Right atrium auricular region (tissue), 2 donors: ENCODE data around the gene PLCH1. TPM values are rescaled to one million over a fixed set of nuclear protein-coding genes. Genes with fewer than 3 reads are reported as not detected.
"Not testable (repeated sequence)": the region's sequence is repeated elsewhere in the genome, so short reads cannot be mapped to it uniquely, and the experiment has no call there.

Source experiments
- DNase-seq: peaks from one replicate; pipeline ENCODE4 v3.0.0-alpha.2; 2019; ENCODE audit warnings: low spot score
- H3K27ac ChIP-seq, 2 donors: fragments of 200-600 bp; sonication (generic); 1 replicate in 1 of 2; 2 replicates in 1 of 2; pipeline ENCODE4 v1.5.1; 2016 to 2019
- H3K27me3 ChIP-seq, 2 donors: fragments of 200-600 bp; sonication (generic); one replicate each; pipeline versions ENCODE4 v1.5.1 to v1.6.0; 2017 to 2019
- H3K36me3 ChIP-seq: fragments of 200-600 bp; sonication (generic); one replicate; pipeline ENCODE4 v1.5.1; 2016
- H3K4me1 ChIP-seq, 2 donors: fragments of 200-600 bp; sonication (generic); one replicate each; pipeline versions ENCODE4 v1.5.1 to v1.6.0; 2017 to 2019
- H3K4me3 ChIP-seq, 2 donors: fragments of 200-600 bp; sonication (generic); 1 replicate in 1 of 2; 2 replicates in 1 of 2; pipeline ENCODE4 v1.5.1; 2017 to 2019; ENCODE audit warnings: mild to moderate bottlenecking in 1 of 2, moderate library complexity in 1 of 2
- H3K9me3 ChIP-seq, 2 donors: fragments of 200-600 bp; sonication (generic); one replicate each; pipeline ENCODE4 v1.5.1; 2019
- total RNA-seq, 2 donors: library from RNA; depleted of rRNA; stranded (reverse); fragments of >200 nt; gene quantifications; one replicate each; pipeline ENCODE4 v1.1.0, GENCODE V29; 2016
- TF ChIP-seq, protein P1 (sequence below), 2 donors: fragments of 200-600 bp; sonication (generic); IDR thresholded peaks; one replicate each; pipeline ENCODE4 v1.5.1; 2019; ENCODE audit warnings: antibody characterized with exemption in 2 of 2

PLCH1 gene
- total RNA-seq, 2 donors from 2014 or later, result 1.4 to 1.5 TPM

DNA sequence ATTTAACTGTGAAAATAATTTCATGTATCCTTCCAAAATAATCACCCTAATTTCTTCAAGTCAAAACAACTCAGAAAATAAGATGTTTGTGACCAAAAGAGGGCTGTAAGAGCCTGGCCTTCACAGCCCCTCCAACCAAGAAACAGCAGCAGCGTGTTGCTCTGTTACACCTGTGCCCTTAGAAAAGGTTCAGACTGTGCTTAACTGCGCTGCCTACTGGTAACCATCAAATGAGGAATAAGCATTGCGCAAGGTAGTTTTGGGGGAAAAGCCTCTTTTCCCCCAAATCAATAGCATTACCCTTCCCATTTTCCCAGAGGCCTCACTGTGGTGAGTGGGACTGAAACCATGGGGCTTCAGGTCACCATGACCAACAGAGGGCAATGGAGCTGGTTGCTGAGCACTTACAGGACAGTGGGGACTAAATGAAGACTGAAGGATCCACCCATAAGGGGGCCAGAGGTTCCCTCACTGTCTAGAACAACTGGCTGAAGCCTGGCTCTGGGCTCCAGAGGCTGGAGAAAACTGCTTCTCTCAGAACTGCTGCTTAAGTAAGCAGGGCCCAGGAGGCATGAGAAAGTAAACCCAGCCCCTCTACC is 110.7 kb downstream of the PLCH1 start:
- Histone ChIP-seq H3K36me3 (no peaks in the 10 kb centered on the region), H3K4me1 (no peaks in the 10 kb centered on the region), H3K9me3 (no peaks in the 10 kb centered on the region), H3K27ac (no peak overlapping the region), H3K27me3 (no peaks in the 10 kb centered on the region), H3K4me3 (no peak overlapping the region)
- TF ChIP-seq, protein P1, sequence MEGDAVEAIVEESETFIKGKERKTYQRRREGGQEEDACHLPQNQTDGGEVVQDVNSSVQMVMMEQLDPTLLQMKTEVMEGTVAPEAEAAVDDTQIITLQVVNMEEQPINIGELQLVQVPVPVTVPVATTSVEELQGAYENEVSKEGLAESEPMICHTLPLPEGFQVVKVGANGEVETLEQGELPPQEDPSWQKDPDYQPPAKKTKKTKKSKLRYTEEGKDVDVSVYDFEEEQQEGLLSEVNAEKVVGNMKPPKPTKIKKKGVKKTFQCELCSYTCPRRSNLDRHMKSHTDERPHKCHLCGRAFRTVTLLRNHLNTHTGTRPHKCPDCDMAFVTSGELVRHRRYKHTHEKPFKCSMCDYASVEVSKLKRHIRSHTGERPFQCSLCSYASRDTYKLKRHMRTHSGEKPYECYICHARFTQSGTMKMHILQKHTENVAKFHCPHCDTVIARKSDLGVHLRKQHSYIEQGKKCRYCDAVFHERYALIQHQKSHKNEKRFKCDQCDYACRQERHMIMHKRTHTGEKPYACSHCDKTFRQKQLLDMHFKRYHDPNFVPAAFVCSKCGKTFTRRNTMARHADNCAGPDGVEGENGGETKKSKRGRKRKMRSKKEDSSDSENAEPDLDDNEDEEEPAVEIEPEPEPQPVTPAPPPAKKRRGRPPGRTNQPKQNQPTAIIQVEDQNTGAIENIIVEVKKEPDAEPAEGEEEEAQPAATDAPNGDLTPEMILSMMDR (IDR thresholded peaks at IDR 0.05), result no peak
- DNase-seq, result no peak

DNA sequence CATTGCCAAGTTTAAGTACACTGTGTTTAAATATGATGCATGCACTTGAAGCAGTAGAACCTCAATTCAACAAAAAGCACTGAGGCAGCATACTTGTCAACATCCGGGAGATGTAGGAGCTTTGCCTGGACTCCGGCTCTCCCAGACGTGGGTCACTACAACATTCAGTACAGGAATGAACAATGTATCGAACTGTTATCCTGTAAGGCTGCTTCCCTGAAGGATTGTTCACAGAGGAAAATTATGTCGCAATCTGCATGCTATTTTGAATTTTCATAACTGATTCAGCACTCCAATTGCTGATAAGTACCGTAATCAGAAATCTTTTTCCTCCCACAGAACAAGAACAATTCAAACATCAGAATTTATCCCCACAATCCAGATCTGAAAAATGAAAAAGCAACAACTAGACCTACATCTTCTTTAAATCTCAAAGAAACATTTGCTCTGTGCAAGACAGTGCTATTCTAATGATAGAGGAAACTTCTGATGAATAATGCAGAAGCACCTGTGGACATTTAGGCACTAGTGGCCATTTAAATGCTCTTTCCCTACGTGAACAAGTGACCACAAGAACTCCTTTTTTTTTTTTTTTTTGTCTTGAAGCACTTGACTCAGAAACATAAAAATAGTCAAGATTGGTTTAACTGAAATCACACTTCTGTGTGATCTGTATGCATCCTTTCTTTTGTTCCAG is 113.4 kb downstream of the PLCH1 start:
- DNase-seq, result no peak
- Histone ChIP-seq H3K27ac (no peak overlapping the region), H3K4me1 (no peaks in the 10 kb centered on the region), H3K36me3 (no peaks in the 10 kb centered on the region), H3K9me3 (no peaks in the 10 kb centered on the region), H3K4me3 (no peak overlapping the region), H3K27me3 (no peaks in the 10 kb centered on the region)
- TF ChIP-seq, protein P1 (IDR thresholded peaks at IDR 0.05), result no peak

DNA sequence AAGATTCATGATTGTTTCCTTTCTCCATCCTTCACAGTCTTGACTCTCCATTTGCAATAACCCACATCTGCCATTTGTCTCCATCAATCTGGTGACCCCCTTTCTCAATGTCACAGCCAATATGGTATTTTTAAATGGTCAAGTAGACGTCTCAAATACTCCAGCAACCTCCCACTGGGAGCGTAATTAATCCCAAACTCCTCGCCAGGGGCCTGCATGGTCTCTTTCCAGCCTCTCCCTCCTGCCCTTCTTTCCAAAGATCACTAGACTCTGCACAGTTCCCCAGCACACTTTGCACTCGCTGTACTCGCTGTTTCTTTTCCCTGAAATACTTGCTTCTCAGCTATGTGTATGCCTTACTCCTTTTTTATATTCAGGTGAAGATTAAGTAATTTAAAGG is 115.3 kb downstream of the PLCH1 start:
- Histone ChIP-seq H3K4me1 (no peaks in the 10 kb centered on the region), H3K27ac (no peak overlapping the region), H3K27me3 (no peaks in the 10 kb centered on the region), H3K4me3 (no peak overlapping the region), H3K9me3 (no peaks in the 10 kb centered on the region), H3K36me3 (no peaks in the 10 kb centered on the region)
- no peak for DNase-seq
- TF ChIP-seq, protein P1 (IDR thresholded peaks at IDR 0.05), result no peak

DNA sequence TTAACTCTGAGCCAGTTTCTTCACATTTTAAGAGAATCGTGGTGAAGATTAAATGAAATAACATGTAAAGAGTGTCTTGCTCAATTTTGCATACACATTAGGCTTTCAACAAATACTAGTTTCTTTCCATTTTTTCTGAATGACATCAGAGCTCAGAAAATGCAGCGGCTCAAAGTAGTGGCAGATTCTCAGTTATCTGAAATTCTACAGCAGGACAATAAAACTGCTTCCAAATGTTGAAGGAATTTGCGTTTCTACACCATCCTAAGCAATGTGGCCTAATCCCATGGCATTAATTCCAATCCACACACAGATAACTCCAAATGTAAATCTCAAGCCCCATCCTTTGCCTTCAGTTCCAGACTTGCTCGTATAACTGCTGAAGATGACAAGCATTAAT is 115.8 kb downstream of the PLCH1 start:
- Histone ChIP-seq H3K4me3 (no peak overlapping the region), H3K4me1 (no peaks in the 10 kb centered on the region), H3K27ac (no peak overlapping the region), H3K27me3 (no peaks in the 10 kb centered on the region), H3K9me3 (no peaks in the 10 kb centered on the region), H3K36me3 (no peaks in the 10 kb centered on the region)
- TF ChIP-seq, protein P1 (IDR thresholded peaks at IDR 0.05), result no peak
- DNase-seq, result no peak

DNA sequence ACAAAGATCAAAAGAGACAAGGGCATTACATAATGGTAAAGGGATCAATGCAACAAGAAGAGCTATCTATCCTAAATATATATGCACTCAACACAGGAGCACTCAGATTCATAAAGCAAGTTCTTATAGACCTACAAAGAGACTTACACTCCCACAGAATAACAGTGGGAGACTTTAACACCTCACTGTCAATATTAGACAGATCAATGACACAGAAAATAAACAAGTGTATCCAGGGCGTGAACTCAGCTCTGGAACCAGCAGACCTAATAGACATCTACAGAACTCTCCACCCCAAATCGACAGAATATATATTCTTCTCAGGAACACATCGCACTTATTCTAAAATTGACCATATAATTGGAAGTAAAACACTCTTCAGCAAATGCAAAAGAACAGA is 122.2 kb downstream of the PLCH1 start:
- not testable (repeated sequence) for H3K4me1 ChIP-seq, H3K27ac ChIP-seq, H3K36me3 ChIP-seq, H3K27me3 ChIP-seq, H3K9me3 ChIP-seq, DNase-seq, H3K4me3 ChIP-seq

DNA sequence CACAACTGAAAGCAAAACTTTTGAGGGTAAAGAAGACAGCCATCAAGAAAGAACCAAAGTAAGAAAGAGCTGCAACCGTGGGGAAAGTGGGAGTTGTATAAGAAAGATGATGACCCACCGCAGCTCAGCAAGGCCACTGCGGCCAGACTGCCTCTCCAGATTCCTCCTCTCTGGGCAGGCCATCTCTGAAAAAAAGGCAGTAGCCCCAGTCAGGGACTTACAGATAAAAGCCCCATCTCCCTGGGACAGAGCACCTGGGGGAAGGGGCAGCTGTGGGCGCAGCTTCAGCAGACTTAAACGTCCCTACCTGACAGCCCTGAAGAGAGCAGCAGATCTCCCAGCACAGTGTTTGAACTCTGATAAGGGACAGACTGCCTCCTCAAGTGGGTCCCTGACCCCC is 124.3 kb downstream of the PLCH1 start:
- H3K4me1 ChIP-seq, H3K9me3 ChIP-seq, DNase-seq, H3K27ac ChIP-seq, H3K27me3 ChIP-seq, H3K4me3 ChIP-seq, H3K36me3 ChIP-seq: not testable (repeated sequence)
